ENCODE results near the gene CHN2.

GRCh38 chr7:29442146-29442545 lies 247.6 kb downstream of the CHN2 start:
- TF ChIP-seq POLR2A (IDR thresholded peaks at IDR 0.05; ENCODE audit: low read length): no peak
- no peak for TF ChIP-seq EP300 (IDR thresholded peaks at IDR 0.05)
- no peak for TF ChIP-seq CTCF (IDR thresholded peaks at IDR 0.05)
- no peak for TF ChIP-seq GATA3 (IDR thresholded peaks at IDR 0.05; ENCODE audit: borderline replicate concordance)

Measured in A549 (cell line).